Heart right ventricle (tissue), 16 donors: Measurements from ENCODE around the gene EHD2. TPM values are rescaled to one million over a fixed set of nuclear protein-coding genes. Genes with fewer than 3 reads are reported as not detected.
"Not testable (repeated sequence)": the region's sequence is repeated elsewhere in the genome, so short reads cannot be mapped to it uniquely, and the experiment has no call there.

Experiments used
- ATAC-seq, 8 donors: fragments of 200-7000 bp; cut with Tn5 transposase; one replicate each; pipeline ENCODE4 v1.9.1; 2020; ENCODE audit warnings: mild to moderate bottlenecking in 8 of 8, moderate library complexity in 8 of 8, moderate number of reproducible peaks in 1 of 8
- DNase-seq, 2 donors: peaks; one replicate each; pipeline ENCODE4 v3.0.0-alpha.2; 2020
- H3K27ac ChIP-seq, 10 donors: fragments of 200-600 bp; sonication (generic) in 2 of 10; one replicate each; pipeline versions ENCODE4 v1.5.0 to v1.8.0; 2020 to 2022; ENCODE audit warnings: mild to moderate bottlenecking in 3 of 10
- H3K27me3 ChIP-seq, 7 donors: fragments of 200-600 bp; one replicate each; pipeline ENCODE4 v1.8.0; 2021 to 2022; ENCODE audit warnings: mild to moderate bottlenecking in 2 of 7
- H3K36me3 ChIP-seq, 9 donors: fragments of 200-600 bp; sonication (generic) in 1 of 9; one replicate each; pipeline versions ENCODE4 v1.5.0 to v1.8.0; 2020 to 2022; ENCODE audit warnings: mild to moderate bottlenecking in 2 of 9
- H3K4me1 ChIP-seq, 9 donors: fragments of 200-600 bp; sonication (generic) in 1 of 9; one replicate each; pipeline versions ENCODE4 v1.5.0 to v1.8.0; 2020 to 2022; ENCODE audit warnings: mild to moderate bottlenecking in 4 of 9
- H3K4me3 ChIP-seq, 10 donors: fragments of 200-600 bp; sonication (generic) in 2 of 10; one replicate each; pipeline versions ENCODE4 v1.5.0 to v1.8.0; 2020 to 2022; ENCODE audit warnings: mild to moderate bottlenecking in 7 of 10, moderate library complexity in 2 of 10
- H3K9me3 ChIP-seq, 11 donors: fragments of 200-600 bp in 10 of 11; sonication (generic) in 2 of 11; one replicate each; pipeline versions ENCODE4 v1.5.0 to v1.8.0; 2013 to 2022; ENCODE audit warnings: mild to moderate bottlenecking in 2 of 11, control low read depth in 1 of 11, moderate library complexity in 1 of 11
- WGBS, 2 donors: extraction: QIAGEN DNeasy Blood & Tissue Kit; methylation state at CpG; one replicate each; pipeline ENCODE4 v1.1.7; 2013; ENCODE audit warnings: inconsistent platforms in 1 of 2; 5-methylcytosine and 5-hydroxymethylcytosine counted together
- intact Hi-C, 10 donors: fragments of 100-400 bp; cut with DNase I; formaldehyde crosslinking; loops; one replicate each; pipeline versions ENCODE4 v1.11.1 to v1.14.2; 2022
- long read RNA-seq, 3 donors: library from polyadenylated mRNA; unstranded; transcript quantifications; one replicate each; pipeline ENCODE4 v2.0.0, GENCODE V29; 2020 to 2021
- polyA plus RNA-seq, 2 donors: library from polyadenylated mRNA; stranded (reverse); fragments of 200-250 nt; gene quantifications; one replicate each; pipeline ENCODE4 v1.2.3, GENCODE V29; 2013
- total RNA-seq, 10 donors: library from RNA; stranded (reverse); fragmentation: NEBNext Ultra II Directional in 3 of 10; extraction: Animal tissue kit (Norgen Biotek cat#: 25700) in 3 of 10; gene quantifications; one replicate each; pipeline versions ENCODE4 v1.2.1 to v1.2.4, GENCODE V29; 2021 to 2023
- TF ChIP-seq, protein P1 (sequence below), 9 donors: fragments of 200-600 bp; sonication (generic) in 2 of 9; IDR thresholded peaks; one replicate each; pipeline versions ENCODE4 v1.5.0 to v1.8.0; 2021 to 2022; ENCODE audit warnings: antibody characterized with exemption in 9 of 9, mild to moderate bottlenecking in 5 of 9, moderate library complexity in 1 of 9
- donor health status: Arrhythmogenic right ventricular cardiomyopathy.
- donor health status: ischemic (EF 13 %, LVEDD 7.1; RV severe dilation, severe dysfunction).
- donor health status: healthy with polysubstance abuse.
- donor health status: DM: no; HTN: yes; CAD: no.
- donor health status: DM: no; HTN: no; CAD: no.
- donor health status: ischemic (EF 25% LVEDD 6.9; RV normal size, moderate dysfunction).
- donor health status: ischemic (EF 25% LVEDD 5.7; RV mildly dilated, moderate dysfunction).
- donor health status: healthy.
- donor health status: DM: yes; HTN: yes; CAD: no.
- donor health status: Ischemic cardiomyopathy.
- donor health status: ischemic (EF 35%, LVEDD 5.7; RV mildly dilated, moderate dysfunction).
- donor health status: nonischemic (EF 11% LVEDD 7.7; RV severe dilation, severe dysfunction).
- donor health status: DM: yes; HTN: yes; CAD: no.
- donor health status: PGD.
- donor health status: ischemic (EF 29% LVEDD 5.4; RV normal size, mild dysfunction).
- donor health status: nonischemic (EF 23%, LVEDD 6.1; RV moderate dilation, normal function).

Gene EHD2, protein sequence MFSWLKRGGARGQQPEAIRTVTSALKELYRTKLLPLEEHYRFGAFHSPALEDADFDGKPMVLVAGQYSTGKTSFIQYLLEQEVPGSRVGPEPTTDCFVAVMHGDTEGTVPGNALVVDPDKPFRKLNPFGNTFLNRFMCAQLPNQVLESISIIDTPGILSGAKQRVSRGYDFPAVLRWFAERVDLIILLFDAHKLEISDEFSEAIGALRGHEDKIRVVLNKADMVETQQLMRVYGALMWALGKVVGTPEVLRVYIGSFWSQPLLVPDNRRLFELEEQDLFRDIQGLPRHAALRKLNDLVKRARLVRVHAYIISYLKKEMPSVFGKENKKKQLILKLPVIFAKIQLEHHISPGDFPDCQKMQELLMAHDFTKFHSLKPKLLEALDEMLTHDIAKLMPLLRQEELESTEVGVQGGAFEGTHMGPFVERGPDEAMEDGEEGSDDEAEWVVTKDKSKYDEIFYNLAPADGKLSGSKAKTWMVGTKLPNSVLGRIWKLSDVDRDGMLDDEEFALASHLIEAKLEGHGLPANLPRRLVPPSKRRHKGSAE
- total RNA-seq (10 to 100 TPM; 27.5 to 78.2 (median 40.5) TPM), polyA plus RNA-seq (10 to 100 TPM; 51.1 to 61.0 TPM)
- long read RNA-seq, donor 1, partial matches to known transcripts: 4 of 18 reads
- long read RNA-seq, donor 1, other reads (novel, unspliced or antisense): 14 of 18 reads
- long read RNA-seq, donor 2, partial matches to known transcripts: 1 of 18 reads
- long read RNA-seq, donor 2, other reads (novel, unspliced or antisense): 13 of 18 reads
- long read RNA-seq, donor 3, partial matches to known transcripts: 4 of 25 reads
- long read RNA-seq, donor 3, other reads (novel, unspliced or antisense): 20 of 25 reads

DNA sequence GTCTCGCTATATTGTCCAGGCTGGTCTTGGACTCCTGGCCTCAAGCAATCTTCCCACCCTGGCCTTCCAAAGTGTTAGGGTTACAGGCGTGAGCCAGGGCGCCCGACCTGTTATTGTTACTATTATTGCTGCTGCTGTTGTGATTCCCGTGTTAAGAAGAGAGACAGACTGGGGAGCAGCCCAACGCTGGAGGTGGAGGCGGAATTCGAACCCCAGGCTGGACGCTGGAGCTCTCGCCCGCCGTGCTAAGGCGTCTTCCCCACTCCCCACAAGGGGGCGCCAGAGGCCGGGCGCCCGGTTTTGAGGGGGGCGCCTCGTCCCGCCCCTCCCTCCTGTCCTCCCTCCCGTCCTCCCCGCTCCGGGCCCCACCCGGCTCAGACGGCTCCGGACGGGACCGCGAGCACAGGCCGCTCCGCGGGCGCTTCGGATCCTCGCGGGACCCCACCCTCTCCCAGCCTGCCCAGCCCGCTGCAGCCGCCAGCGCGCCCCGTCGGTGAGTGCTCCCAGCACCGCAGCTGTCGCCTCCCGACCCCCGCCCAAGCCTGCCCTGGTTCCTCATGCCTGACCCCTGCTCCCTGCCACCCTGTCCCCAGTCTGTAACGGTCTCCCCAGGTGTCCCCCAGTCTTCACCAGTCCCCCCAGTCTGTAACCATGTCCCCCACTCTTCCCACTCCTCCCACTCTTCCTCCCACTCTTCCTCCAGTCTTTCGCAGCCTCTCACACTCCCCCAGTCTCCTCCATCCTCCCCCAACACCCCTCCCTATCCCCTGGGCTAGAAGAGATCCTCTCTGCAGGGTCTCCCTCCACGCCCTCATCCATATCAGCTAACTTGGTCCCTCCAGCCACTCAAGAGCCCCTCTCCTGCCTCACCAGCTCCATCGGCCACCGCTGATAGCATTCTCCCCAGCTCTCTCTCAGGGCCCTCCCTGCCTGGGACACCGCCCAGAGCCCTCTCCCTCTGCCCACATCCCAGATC is at the start of gene EHD2:
TSS of gene EHD2 (plus strand) at position 377 of the 976 bp plus-strand sequence. CDS start 3,191 bp downstream, outside the sequence.
- DNase-seq: peak; percentile 76 to 86
- Histone ChIP-seq H3K9me3 (peaks cover 0 to 15% (median 0%) of the 10 kb centered on the region in 11 donors), H3K4me1 (peaks cover 19 to 48% (median 33%) of the 10 kb centered on the region in 9 donors), H3K27me3 (peaks cover 0 to 34% (median 4%) of the 10 kb centered on the region in 7 donors), H3K36me3 (peaks cover 0 to 31% (median 11%) of the 10 kb centered on the region in 9 donors), H3K4me3 (peak within 1 kb of the TSS; percentile 58 to 79 (median 69)), H3K27ac (peak within 1 kb of the TSS; percentile 77 to 95 (median 86))
- ATAC-seq: peak; percentile 94 to 96 (median 95)
- TF ChIP-seq, protein P1, sequence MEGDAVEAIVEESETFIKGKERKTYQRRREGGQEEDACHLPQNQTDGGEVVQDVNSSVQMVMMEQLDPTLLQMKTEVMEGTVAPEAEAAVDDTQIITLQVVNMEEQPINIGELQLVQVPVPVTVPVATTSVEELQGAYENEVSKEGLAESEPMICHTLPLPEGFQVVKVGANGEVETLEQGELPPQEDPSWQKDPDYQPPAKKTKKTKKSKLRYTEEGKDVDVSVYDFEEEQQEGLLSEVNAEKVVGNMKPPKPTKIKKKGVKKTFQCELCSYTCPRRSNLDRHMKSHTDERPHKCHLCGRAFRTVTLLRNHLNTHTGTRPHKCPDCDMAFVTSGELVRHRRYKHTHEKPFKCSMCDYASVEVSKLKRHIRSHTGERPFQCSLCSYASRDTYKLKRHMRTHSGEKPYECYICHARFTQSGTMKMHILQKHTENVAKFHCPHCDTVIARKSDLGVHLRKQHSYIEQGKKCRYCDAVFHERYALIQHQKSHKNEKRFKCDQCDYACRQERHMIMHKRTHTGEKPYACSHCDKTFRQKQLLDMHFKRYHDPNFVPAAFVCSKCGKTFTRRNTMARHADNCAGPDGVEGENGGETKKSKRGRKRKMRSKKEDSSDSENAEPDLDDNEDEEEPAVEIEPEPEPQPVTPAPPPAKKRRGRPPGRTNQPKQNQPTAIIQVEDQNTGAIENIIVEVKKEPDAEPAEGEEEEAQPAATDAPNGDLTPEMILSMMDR (IDR thresholded peaks at IDR 0.05): peak; percentile 93 to 98 (median 96)
- intact Hi-C loops: loop anchor here in 9 of 10 donors (1.0 to 5.0 kb wide), 8 partner anchors 15 to 79 kb away; partner anchors contain the start of gene NOP53 (in 1 of the 9)
- WGBS, 2 donors: 7% methylated on average over 52 of the region's 52 CpGs

DNA sequence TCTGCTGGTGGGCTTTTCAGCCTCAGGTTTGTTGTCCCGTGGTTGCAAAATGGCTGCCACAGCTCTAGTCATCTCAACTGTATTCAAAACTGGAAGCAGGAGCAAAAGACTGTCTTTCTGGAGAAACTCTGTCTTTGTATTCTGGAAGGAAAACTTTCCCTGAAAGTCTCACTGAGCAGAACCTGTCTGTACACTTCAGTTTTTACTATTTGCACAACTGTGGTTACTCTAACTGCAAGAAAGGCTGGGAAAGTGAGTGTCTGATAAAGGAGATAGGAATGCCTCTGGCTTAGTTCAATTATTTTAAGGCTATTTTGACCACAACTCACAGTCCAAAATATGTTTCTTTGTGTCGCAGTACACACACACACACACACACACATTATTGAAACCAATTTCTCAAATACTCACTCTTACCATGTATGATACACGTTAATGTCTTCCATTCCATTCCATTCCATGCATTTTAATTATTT is 49.7 kb upstream of the EHD2 start:
- peaks cover 8 to 89% (median 62%) of the 10 kb centered on the region in 9 donors for H3K4me1 ChIP-seq
- TF ChIP-seq, protein P1 (IDR thresholded peaks at IDR 0.05): no peak
- H3K9me3 ChIP-seq: no peaks in the 10 kb centered on the region
- 76 to 77% methylated on average over 3 of the region's 3 CpGs for WGBS, 2 donors
- H3K4me3 ChIP-seq: no peak overlapping the region
- no peak for ATAC-seq
- no peak for DNase-seq
- H3K36me3 ChIP-seq: peaks cover 0 to 4% (median 0%) of the 10 kb centered on the region in 9 donors
- intact Hi-C loops: loop anchor here in 8 of 10 donors (5.0 to 10.0 kb wide), 3 partner anchors 41 to 51 kb away; no protein-coding TSS in a partner anchor
- peak overlapping the region; percentile 67 to 95 (median 89) for H3K27ac ChIP-seq
- H3K27me3 ChIP-seq: no peaks in the 10 kb centered on the region

DNA sequence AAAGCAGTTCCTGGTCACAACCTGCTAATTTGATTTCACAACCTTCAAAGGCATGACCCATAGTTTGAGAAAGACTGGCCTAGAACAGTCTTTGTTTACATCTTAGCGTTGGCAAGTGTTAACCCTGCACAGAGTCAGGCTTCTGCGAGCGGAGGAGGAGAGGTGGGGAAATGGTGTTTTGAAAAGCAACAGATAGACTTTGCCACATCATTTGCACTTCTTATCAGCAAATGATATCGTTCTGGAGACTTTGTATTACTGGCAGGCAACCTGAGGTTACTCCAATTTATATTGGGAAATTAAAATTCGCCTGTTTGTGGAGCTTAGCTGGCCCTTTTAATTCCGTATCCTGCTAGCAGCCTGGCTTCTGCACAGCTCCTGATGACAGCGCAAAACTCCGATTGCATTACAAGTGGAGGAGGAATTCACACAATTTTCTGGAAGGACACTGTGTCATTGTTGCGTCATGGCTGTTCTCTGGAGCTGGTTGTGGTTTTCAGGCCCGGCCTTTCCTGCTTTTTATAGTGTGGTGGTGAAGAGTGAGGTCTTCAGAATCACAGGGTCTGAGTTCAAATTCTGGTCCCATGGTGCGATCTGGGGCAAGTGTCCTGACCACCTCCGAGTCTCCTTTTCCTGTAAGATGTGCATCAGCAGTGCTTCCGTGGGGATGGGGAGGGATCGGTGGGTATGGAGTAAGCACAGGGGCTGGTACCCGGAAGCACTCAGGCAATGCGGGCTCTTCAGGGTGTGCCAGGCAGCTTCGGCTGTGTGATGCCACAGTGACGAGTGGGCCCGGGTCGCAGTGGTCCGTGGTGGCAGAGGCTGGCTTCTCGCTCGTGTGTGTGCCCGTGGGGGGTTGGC is 49.1 kb upstream of the EHD2 start:
- Histone ChIP-seq H3K4me3 (no peak overlapping the region), H3K36me3 (peaks cover 0 to 4% (median 0%) of the 10 kb centered on the region in 9 donors), H3K9me3 (no peaks in the 10 kb centered on the region), H3K4me1 (peaks cover 8 to 89% (median 60%) of the 10 kb centered on the region in 9 donors), H3K27me3 (no peaks in the 10 kb centered on the region), H3K27ac (peak overlapping the region; percentile 67 to 95 (median 89))
- ATAC-seq (peak; percentile 80 to 88 (median 83)), DNase-seq (peak in 1 of 2 donors; percentile 79)
- intact Hi-C loops: loop anchor here in 8 of 10 donors (5.0 to 10.0 kb wide), 3 partner anchors 42 to 52 kb away; no protein-coding TSS in a partner anchor
- WGBS, 2 donors: 57 to 60% methylated on average over 24 of the region's 24 CpGs
- TF ChIP-seq, protein P1 (IDR thresholded peaks at IDR 0.05): no peak

DNA sequence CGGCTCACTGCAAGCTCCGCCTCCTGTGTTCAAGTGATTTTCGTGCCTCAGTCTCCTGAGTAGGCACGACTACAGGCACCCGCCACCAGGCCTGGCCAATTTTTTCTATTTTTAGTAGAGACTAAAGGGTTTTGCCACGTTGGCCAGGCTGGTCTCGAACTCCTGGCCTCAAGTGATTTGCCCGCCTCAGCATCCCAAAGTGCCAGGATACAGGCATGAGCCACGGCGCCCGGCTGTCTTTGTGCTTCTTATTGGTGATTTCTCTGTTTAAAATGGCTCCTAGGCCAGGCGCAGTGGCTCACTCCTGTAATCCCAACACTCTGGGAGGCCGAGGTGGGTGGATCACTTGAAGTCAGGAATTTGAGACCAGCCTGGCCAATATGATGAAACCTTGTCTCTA is 44.7 kb upstream of the EHD2 start:
- Histone ChIP-seq H3K36me3 (peaks cover 0 to 28% (median 12%) of the 10 kb centered on the region in 9 donors), H3K4me1 (peaks cover 8 to 51% (median 36%) of the 10 kb centered on the region in 9 donors), H3K27ac (peak overlapping the region in 1 of 10 donors; percentile 15)
- not testable (repeated sequence) for H3K9me3 ChIP-seq, ATAC-seq, DNase-seq, H3K27me3 ChIP-seq, H3K4me3 ChIP-seq
- WGBS, 2 donors: 75 to 84% methylated on average over 13 of the region's 13 CpGs
- intact Hi-C loops: loop anchor here in 4 of 10 donors (5.0 to 10.0 kb wide), 2 partner anchors 54 to 56 kb away; no protein-coding TSS in a partner anchor
